Suppressor macrophage treated with lipopolysaccharide for 1 hour (primary cell): ENCODE measurements around the gene UBXN6.

Experiments used
- DNase-seq, 3 donors: peaks; one replicate each; pipeline ENCODE4 v3.0.0-alpha.2; 2020 to 2022

The UBXN6 gene

GRCh38 chr19:4437103-4437502, 20.5 kb downstream of the UBXN6 start:
- DNase-seq, result no peak

GRCh38 chr19:4436231-4436630, 21.4 kb downstream of the UBXN6 start:
- DNase-seq, result no peak

- no peak for DNase-seq
Measured at GRCh38 chr19:4434391-4434790, 23.2 kb downstream of the UBXN6 start.

- DNase-seq, result no peak
Measured at GRCh38 chr19:4432918-4433506, 24.6 kb downstream of the UBXN6 start.

GRCh38 chr19:4431808-4432674, 25.6 kb downstream of the UBXN6 start:
- DNase-seq, result peak; percentile 79 to 90 (median 87)

GRCh38 chr19:4431296-4431695, 26.3 kb downstream of the UBXN6 start:
- peak in 2 of 3 donors; percentile 10 to 38 for DNase-seq

- peak; percentile 92 to 97 (median 96) for DNase-seq
Measured at GRCh38 chr19:4430760-4431159, 26.8 kb downstream of the UBXN6 start.

GRCh38 chr19:4429771-4430171, 27.8 kb downstream of the UBXN6 start:
- no peak for DNase-seq

GRCh38 chr19:4429256-4429655, 28.3 kb downstream of the UBXN6 start:
- DNase-seq, result peak; percentile 35 to 63 (median 44)

GRCh38 chr19:4428326-4428975, 29.1 kb downstream of the UBXN6 start:
- no peak for DNase-seq

GRCh38 chr19:4425537-4425936, 32.1 kb downstream of the UBXN6 start:
- DNase-seq, result no peak

- peak in 1 of 3 donors; percentile 17 for DNase-seq
Measured at GRCh38 chr19:4423416-4424126, 34.0 kb downstream of the UBXN6 start.

- no peak for DNase-seq
Measured at GRCh38 chr19:4416268-4416667, 41.3 kb downstream of the UBXN6 start.

GRCh38 chr19:4415352-4415751, 42.2 kb downstream of the UBXN6 start:
- no peak for DNase-seq

- DNase-seq, result no peak
Measured at GRCh38 chr19:4414800-4415321, 42.7 kb downstream of the UBXN6 start.

- no peak for DNase-seq
Measured at GRCh38 chr19:4414144-4414799, 43.3 kb downstream of the UBXN6 start.

- DNase-seq, result no peak
Measured at GRCh38 chr19:4413588-4413987, 44.0 kb downstream of the UBXN6 start.

- no peak for DNase-seq
Measured at GRCh38 chr19:4409123-4409933, 48.3 kb downstream of the UBXN6 start.

GRCh38 chr19:4406626-4407025, 51.0 kb downstream of the UBXN6 start:
- no peak for DNase-seq

GRCh38 chr19:4405977-4406376, 51.6 kb downstream of the UBXN6 start:
- no peak for DNase-seq

- DNase-seq, result no peak
Measured at GRCh38 chr19:4403005-4403761, 54.4 kb downstream of the UBXN6 start.
